Right lobe of liver (tissue), 4 donors: ENCODE results near the gene C10orf90.

Experiments
- POLR2A ChIP-seq: fragments of 450-650 bp; IDR thresholded peaks from one replicate; pipeline ENCODE4 v1.6.1; 2017; ENCODE audit warnings: antibody characterized with exemption, mild to moderate bottlenecking
- TF ChIP-seq, protein P1 (sequence below), 4 donors: fragments of 200-600 bp in 3 of 4; fragments of 450-650 bp in 1 of 4; IDR thresholded peaks; one replicate each; pipeline versions ENCODE4 v1.5.1 to v1.8.0; 2016 to 2022; ENCODE audit warnings: antibody characterized with exemption in 4 of 4, mild to moderate bottlenecking in 2 of 4
- donor health status: DM: no; HTN: no; CAD: no.
- donor health status: DM: no; HTN: no; CAD: no.
- donor health status: DM: no; HTN: yes; CAD: no.

DNA sequence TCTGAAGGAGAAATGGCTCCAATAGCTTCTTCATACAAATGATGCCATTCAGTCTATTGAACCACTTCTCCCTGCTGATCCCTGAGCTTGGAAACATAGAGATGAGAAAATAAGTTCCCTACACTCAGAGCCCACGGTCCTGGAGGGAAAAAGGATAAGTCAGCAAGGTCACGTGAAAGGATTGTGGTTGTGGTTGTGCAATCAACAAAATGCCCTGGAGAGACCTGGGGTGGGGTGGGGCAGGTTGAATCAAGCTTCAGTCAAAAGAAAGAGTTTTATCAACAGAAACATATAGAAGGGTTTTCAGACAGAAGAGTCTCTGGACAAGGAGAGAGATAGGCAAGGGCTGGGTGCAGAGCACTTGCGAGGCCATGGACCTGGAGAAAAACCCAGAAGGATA lies 30.1 kb downstream of the C10orf90 start:
- TF ChIP-seq, protein P1, sequence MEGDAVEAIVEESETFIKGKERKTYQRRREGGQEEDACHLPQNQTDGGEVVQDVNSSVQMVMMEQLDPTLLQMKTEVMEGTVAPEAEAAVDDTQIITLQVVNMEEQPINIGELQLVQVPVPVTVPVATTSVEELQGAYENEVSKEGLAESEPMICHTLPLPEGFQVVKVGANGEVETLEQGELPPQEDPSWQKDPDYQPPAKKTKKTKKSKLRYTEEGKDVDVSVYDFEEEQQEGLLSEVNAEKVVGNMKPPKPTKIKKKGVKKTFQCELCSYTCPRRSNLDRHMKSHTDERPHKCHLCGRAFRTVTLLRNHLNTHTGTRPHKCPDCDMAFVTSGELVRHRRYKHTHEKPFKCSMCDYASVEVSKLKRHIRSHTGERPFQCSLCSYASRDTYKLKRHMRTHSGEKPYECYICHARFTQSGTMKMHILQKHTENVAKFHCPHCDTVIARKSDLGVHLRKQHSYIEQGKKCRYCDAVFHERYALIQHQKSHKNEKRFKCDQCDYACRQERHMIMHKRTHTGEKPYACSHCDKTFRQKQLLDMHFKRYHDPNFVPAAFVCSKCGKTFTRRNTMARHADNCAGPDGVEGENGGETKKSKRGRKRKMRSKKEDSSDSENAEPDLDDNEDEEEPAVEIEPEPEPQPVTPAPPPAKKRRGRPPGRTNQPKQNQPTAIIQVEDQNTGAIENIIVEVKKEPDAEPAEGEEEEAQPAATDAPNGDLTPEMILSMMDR (IDR thresholded peaks at IDR 0.05) = no peak
- TF ChIP-seq POLR2A = no peak
